Measurements from ENCODE around the gene MAP2. TPM values are rescaled to one million over a fixed set of nuclear protein-coding genes. Genes with fewer than 3 reads are reported as not detected.
A peak's percentile ranks its signal among the peaks of the same experiment; 100 is the strongest.

The MAP2 gene, protein sequence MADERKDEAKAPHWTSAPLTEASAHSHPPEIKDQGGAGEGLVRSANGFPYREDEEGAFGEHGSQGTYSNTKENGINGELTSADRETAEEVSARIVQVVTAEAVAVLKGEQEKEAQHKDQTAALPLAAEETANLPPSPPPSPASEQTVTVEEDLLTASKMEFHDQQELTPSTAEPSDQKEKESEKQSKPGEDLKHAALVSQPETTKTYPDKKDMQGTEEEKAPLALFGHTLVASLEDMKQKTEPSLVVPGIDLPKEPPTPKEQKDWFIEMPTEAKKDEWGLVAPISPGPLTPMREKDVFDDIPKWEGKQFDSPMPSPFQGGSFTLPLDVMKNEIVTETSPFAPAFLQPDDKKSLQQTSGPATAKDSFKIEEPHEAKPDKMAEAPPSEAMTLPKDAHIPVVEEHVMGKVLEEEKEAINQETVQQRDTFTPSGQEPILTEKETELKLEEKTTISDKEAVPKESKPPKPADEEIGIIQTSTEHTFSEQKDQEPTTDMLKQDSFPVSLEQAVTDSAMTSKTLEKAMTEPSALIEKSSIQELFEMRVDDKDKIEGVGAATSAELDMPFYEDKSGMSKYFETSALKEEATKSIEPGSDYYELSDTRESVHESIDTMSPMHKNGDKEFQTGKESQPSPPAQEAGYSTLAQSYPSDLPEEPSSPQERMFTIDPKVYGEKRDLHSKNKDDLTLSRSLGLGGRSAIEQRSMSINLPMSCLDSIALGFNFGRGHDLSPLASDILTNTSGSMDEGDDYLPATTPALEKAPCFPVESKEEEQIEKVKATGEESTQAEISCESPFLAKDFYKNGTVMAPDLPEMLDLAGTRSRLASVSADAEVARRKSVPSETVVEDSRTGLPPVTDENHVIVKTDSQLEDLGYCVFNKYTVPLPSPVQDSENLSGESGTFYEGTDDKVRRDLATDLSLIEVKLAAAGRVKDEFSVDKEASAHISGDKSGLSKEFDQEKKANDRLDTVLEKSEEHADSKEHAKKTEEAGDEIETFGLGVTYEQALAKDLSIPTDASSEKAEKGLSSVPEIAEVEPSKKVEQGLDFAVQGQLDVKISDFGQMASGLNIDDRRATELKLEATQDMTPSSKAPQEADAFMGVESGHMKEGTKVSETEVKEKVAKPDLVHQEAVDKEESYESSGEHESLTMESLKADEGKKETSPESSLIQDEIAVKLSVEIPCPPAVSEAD (N-terminal part only)
- under 1 TPM; 0.26 to 0.47 TPM for total RNA-seq
- not detected for polyA plus RNA-seq
- total RNA-seq, result 0 to 0.71 (median 0.13) reads per million in 6 experiments

DNA sequence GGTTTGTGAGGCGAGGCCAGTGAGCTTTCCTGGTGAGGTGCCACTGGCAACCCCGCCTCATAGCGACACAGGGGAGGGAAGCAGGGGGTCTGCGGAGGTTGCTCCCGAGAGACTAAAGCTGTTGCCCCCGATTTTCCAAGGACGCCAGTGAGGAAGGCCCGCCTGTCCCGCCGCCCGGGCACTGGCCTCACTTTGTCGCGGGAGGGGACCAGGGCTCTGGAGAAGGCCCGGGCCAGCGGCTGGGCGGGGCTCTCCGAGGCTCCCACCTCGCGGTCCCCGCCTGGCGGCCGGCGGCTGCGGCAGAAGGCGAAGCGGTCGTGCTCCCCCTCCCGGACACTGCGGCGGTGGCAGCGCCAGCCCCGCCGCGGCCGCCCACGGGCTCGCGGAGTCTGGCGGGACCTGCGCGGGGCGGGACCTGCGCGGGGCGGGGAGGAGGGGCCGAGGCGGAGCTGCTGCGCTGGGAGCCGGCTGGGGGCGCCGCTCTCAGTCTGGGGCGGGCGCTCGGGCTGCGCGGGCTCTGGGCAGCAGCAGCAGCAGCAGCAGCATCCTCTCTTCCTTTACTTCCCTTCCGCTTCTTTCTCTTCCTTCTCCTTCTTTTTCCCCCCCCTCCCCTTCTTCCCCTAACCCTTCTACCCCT lies at the start of gene MAP2:
MAP2 (plus strand) TSS at position 486 of the 637 bp plus-strand sequence. CDS start 229,124 bp downstream, outside the sequence.
- Mint-ChIP-seq H3K27me3 (peaks cover 20 to 36% (median 32%) of the 10 kb centered on the region in 5 donors), H3K36me3 (no peaks in the 10 kb centered on the region), H3K4me3 (peak within 1 kb of the TSS; percentile 68 to 85 (median 80)), H3K9me3 (peaks cover 0 to 4% (median 0%) of the 10 kb centered on the region in 9 donors), H3K27ac (peak within 1 kb of the TSS in 2 of 10 donors; percentile 0 to 49), H3K4me1 (peaks cover 10 to 21% (median 17%) of the 10 kb centered on the region in 4 donors)
- peak; percentile 86 to 94 for ATAC-seq
- POLR2A ChIA-PET, result no interaction called here
- peak; percentile 9 to 64 (median 48) for DNase-seq

- Mint-ChIP-seq H3K4me1 (no peaks in the 10 kb centered on the region), H3K27me3 (peaks cover 0 to 3% (median 0%) of the 10 kb centered on the region in 5 donors), H3K9me3 (peaks cover 14 to 67% (median 40%) of the 10 kb centered on the region in 9 donors), H3K4me3 (no peak overlapping the region), H3K27ac (no peak overlapping the region), H3K36me3 (peaks cover 0 to 24% (median 0%) of the 10 kb centered on the region in 3 donors)
- DNase-seq (no peak), ATAC-seq (no peak)
- POLR2A ChIA-PET, result no interaction called here
Observed at GRCh38 chr2:209376686-209377085, 47.2 kb upstream of the MAP2 start.

DNA sequence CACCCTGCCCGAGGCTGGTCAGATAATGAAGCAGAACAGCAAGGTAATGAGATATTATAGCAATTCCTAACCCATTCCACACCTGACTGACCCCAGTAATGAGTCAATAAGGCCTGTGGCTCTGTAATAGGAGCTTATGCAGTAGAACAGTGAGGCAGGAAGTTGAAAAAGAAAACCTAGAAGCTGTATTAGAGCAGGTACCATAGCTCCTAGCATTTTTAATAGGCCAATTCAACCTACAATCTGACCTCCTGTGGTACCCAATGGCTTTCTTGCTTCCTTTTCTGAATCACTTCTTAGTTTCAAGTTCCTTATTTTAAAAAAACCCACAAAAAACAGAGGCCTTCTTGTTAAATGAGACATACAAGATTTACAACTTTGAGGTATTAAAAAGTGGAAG lies 43.6 kb upstream of the MAP2 start:
- H3K27me3 Mint-ChIP-seq, result peaks cover 0 to 3% (median 0%) of the 10 kb centered on the region in 5 donors
- peaks cover 11 to 32% (median 15%) of the 10 kb centered on the region in 9 donors for H3K9me3 Mint-ChIP-seq
- DNase-seq, result no peak
- POLR2A ChIA-PET, result no interaction called here
- no peak for ATAC-seq
- H3K36me3 Mint-ChIP-seq, result peaks cover 0 to 13% (median 0%) of the 10 kb centered on the region in 3 donors
- H3K4me1 Mint-ChIP-seq, result no peaks in the 10 kb centered on the region
- no peak overlapping the region for H3K4me3 Mint-ChIP-seq
- no peak overlapping the region for H3K27ac Mint-ChIP-seq

DNA sequence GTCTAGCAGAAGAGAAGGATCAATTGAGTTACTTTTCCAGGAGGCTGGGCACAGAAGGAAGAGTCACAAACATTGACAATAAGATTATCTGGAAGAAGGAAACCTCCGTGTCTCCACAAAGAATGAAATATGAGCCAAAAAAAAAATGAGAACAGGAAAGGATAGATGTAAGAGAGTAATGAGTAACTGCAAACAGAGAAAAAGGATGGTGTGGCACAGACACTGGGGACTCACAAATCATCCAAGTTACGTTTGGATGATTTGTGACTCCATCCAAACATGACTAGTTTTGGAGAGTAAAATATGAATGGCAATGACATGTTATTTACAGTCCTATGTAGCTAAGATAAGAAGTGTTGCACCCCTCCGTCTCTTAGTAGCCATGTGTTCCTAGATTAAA lies 42.8 kb upstream of the MAP2 start:
- POLR2A ChIA-PET, result no interaction called here
- Mint-ChIP-seq H3K4me1 (no peaks in the 10 kb centered on the region), H3K27me3 (peaks cover 0 to 3% (median 0%) of the 10 kb centered on the region in 5 donors), H3K27ac (no peak overlapping the region), H3K36me3 (peaks cover 0 to 5% (median 0%) of the 10 kb centered on the region in 3 donors), H3K4me3 (no peak overlapping the region), H3K9me3 (peaks cover 3 to 24% (median 9%) of the 10 kb centered on the region in 9 donors)
- DNase-seq (no peak), ATAC-seq (no peak)

DNA sequence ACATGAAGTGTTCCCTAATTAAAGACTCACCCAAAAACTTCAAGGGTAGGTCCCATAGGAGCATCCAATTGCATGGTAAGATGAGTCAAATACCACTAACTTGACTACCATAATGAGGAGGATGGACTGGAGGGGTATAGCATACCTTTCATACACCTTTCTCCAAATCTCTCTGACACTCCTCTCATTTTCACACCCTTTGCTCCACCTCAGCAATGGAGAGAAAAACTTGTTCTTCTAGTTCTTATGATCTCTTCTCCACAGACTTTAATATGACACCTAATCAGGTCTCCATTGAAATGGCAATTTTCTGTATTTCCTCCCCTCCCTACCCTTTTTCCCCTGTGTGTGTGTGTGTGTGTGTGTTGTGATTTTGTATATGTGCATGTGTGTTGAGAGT lies 41.1 kb upstream of the MAP2 start:
- Mint-ChIP-seq H3K27me3 (peaks cover 0 to 5% (median 0%) of the 10 kb centered on the region in 5 donors), H3K36me3 (no peaks in the 10 kb centered on the region), H3K27ac (peak overlapping the region in 1 of 10 donors; percentile 19), H3K9me3 (peaks cover 0 to 12% (median 4%) of the 10 kb centered on the region in 9 donors), H3K4me3 (no peak overlapping the region), H3K4me1 (no peaks in the 10 kb centered on the region)
- POLR2A ChIA-PET, result no interaction called here
- DNase-seq (no peak), ATAC-seq (no peak)

DNA sequence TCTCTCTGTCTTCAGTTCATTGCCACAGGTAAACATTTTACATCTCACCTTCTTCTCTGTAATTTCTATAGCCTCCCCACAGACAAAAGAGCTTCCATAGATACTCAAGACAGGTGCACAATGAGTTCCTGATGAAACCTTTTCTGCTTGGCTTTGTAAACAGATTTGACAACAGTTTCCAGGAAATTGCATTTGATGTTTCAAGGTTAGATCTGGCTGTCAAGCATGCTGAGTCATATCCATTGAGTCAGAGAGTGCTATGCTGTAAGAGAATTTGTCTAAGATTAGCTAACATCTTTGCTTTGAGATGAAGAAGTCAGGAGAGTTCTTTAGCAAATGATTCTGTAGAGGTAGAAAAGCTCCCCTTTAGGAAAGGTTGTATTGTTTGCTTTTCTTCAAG lies 40.6 kb upstream of the MAP2 start:
- ATAC-seq (no peak), DNase-seq (no peak)
- peaks cover 0 to 9% (median 0%) of the 10 kb centered on the region in 5 donors for H3K27me3 Mint-ChIP-seq
- H3K9me3 Mint-ChIP-seq, result peaks cover 0 to 12% (median 3%) of the 10 kb centered on the region in 9 donors
- no peak overlapping the region for H3K27ac Mint-ChIP-seq
- no peaks in the 10 kb centered on the region for H3K4me1 Mint-ChIP-seq
- POLR2A ChIA-PET, result no interaction called here
- no peak overlapping the region for H3K4me3 Mint-ChIP-seq
- H3K36me3 Mint-ChIP-seq, result no peaks in the 10 kb centered on the region

DNA sequence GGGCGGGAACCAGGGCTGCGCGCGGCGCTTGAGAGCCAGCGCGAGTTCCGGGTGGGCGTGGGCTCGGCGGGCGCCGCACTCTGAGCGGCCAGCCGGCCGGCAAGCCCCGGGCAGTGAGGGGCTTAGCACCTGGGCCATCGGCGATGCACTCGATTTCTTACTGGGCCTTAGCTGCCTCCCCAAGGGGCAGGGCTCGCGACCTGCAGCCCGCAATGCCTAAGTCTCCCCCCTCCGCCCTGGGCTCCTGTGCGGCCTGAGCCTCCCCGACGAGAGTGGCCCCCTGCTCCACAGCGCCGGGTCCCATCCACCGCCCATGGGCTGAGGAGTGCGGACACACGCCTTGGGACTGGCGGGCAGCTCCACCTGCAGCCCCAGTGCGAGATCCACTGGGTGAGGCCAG lies 36.5 kb upstream of the MAP2 start:
- Mint-ChIP-seq H3K27ac (no peak overlapping the region), H3K4me1 (no peaks in the 10 kb centered on the region), H3K36me3 (no peaks in the 10 kb centered on the region), H3K27me3 (peaks cover 0 to 7% (median 0%) of the 10 kb centered on the region in 5 donors), H3K9me3 (peaks cover 0 to 7% (median 0%) of the 10 kb centered on the region in 9 donors), H3K4me3 (no peak overlapping the region)
- ATAC-seq (no peak), DNase-seq (no peak)
- POLR2A ChIA-PET, result no interaction called here

DNA sequence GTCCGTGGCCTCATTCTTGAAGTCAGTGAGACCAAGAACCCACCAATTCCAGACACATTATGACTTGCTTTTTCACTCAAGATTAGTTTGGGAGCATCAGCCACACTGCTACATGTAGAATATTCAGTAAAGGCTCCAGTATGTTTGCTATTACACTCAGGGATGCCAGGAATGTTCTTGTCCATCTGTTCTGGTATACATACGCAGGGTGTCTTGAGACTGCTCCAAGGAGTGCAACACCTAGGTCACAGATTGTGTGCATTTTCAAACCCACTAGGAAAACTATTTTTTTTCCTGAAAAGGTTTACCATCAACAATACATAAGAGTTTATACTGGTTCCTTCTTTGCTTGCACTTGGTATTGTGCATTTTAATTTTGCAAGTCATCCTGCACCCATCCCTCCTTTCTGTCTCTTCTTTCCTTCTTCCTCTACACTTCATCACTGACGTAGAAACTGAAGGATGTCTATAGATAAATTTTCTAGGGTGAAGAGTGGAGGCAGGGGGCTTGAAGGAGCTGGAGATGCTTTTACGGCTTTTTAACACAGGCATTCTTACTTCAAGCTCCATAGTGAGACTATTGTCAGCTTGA lies 35.3 kb upstream of the MAP2 start:
- Mint-ChIP-seq H3K27ac (no peak overlapping the region), H3K36me3 (no peaks in the 10 kb centered on the region), H3K4me1 (no peaks in the 10 kb centered on the region), H3K4me3 (no peak overlapping the region), H3K27me3 (peaks cover 0 to 7% (median 0%) of the 10 kb centered on the region in 5 donors), H3K9me3 (peaks cover 0 to 7% (median 0%) of the 10 kb centered on the region in 9 donors)
- DNase-seq, result no peak
- POLR2A ChIA-PET, result no interaction called here
- no peak for ATAC-seq

DNA sequence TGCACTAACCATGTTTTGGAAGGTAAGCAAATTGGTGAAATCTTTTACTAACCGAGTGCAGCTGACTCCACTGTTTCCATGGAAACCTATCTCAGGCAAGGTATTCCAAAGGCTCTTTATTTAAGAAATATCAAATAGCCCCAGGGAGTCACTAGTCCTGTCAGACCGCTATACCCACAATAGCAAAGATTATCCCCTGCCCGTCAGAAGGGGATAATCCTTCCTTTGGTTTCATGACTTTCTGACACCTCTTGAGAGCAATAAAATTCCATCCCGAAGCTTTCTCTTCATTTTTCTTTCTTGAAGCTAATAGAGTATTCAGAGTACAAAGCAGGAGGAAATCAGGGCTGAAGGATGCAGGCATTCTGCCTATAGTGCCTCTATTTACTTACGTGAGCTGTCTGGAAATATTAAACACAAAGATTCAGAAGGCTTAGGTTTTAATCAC lies 34.7 kb upstream of the MAP2 start:
- POLR2A ChIA-PET, result no interaction called here
- ATAC-seq (no peak), DNase-seq (no peak)
- no peaks in the 10 kb centered on the region for H3K36me3 Mint-ChIP-seq
- no peak overlapping the region for H3K27ac Mint-ChIP-seq
- no peak overlapping the region for H3K4me3 Mint-ChIP-seq
- H3K27me3 Mint-ChIP-seq, result peaks cover 0 to 9% (median 2%) of the 10 kb centered on the region in 5 donors
- no peaks in the 10 kb centered on the region for H3K4me1 Mint-ChIP-seq
- peaks cover 0 to 7% (median 0%) of the 10 kb centered on the region in 9 donors for H3K9me3 Mint-ChIP-seq

DNA sequence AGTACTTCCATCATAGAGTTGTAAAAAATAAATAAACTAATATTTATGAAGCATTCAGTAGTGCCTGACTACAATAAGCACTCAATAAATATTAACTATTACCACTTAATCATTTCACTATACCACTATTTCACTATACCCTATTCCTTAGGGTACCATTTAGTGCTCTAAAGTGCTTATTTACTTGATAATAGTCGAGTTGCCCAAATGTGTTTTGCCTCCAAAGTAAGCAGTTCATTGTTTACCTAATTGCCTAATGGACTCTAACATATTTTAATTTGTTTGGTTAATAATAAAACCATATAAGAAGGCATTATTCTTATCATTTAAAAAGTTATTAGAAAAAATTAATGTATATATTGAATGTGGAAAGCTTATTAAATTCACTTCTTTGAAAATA lies 33.0 kb upstream of the MAP2 start:
- Mint-ChIP-seq H3K27ac (no peak overlapping the region), H3K4me3 (no peak overlapping the region), H3K4me1 (no peaks in the 10 kb centered on the region), H3K36me3 (no peaks in the 10 kb centered on the region), H3K27me3 (peaks cover 0 to 12% (median 6%) of the 10 kb centered on the region in 5 donors), H3K9me3 (peaks cover 0 to 6% (median 0%) of the 10 kb centered on the region in 9 donors)
- POLR2A ChIA-PET, result no interaction called here
- ATAC-seq (no peak), DNase-seq (no peak)

- Mint-ChIP-seq H3K27me3 (peaks cover 0 to 12% (median 5%) of the 10 kb centered on the region in 5 donors), H3K4me3 (no peak overlapping the region), H3K4me1 (no peaks in the 10 kb centered on the region), H3K9me3 (peaks cover 0 to 3% (median 0%) of the 10 kb centered on the region in 9 donors), H3K36me3 (no peaks in the 10 kb centered on the region), H3K27ac (no peak overlapping the region)
- POLR2A ChIA-PET, result no interaction called here
- DNase-seq, result no peak
- ATAC-seq, result no peak
Observed at GRCh38 chr2:209391776-209392401, 32.0 kb upstream of the MAP2 start.
